ENCODE data around the gene CRHR1. TPM values are rescaled to one million over a fixed set of nuclear protein-coding genes. Genes with fewer than 3 reads are reported as not detected.

The CRHR1 gene
- total and polyA plus RNA-seq, 2 experiments from 2014 or later = not detected

- 53 to 60% methylated on average over 9 to 10 of the region's 10 CpGs for WGBS, 2 experiments (ENCODE audit: low coverage in 1 of 2, low lambda C conversion rate in 2 of 2, missing lambda C conversion rate in 2 of 2)
- in situ Hi-C loops (cut with MboI) = loop anchor here (25.0 kb wide), 1 partner anchor 416 kb away; no protein-coding TSS in a partner anchor
Measured at GRCh38 chr17:45846223-45846622, 62.1 kb downstream of the CRHR1 start.

GRCh38 chr17:45846646-45847045 is 62.5 kb downstream of the CRHR1 start:
- Histone ChIP-seq H3K27ac (no peak overlapping the region), H3K36me3 (ENCODE audit: low read depth) (no peaks in the 10 kb centered on the region), H3K27me3 (replicated peaks; ENCODE audit: insufficient read depth) (0 out of 2 replicates have a peak, but pooled peaks cover 11% of the 10 kb centered on the region), H2AFZ (no peak overlapping the region), H3K4me2 (ENCODE audit: unreplicated experiment) (no peak overlapping the region), H3K4me1 (ENCODE audit: insufficient read depth) (no peaks in the 10 kb centered on the region), H3K4me3 (no peak overlapping the region), H3K9me3 (ENCODE audit: low read depth) (no peaks in the 10 kb centered on the region), H3K79me2 (ENCODE audit: insufficient read depth) (no peaks in the 10 kb centered on the region), H3F3A (ENCODE audit: insufficient read depth) (no peaks in the 10 kb centered on the region), H4K20me1 (ENCODE audit: insufficient read depth) (no peaks in the 10 kb centered on the region), H3K9ac (no peak overlapping the region), H3K9me2 (ENCODE audit: insufficient read depth) (no peaks in the 10 kb centered on the region)
- in situ Hi-C loops (cut with MboI) = loop anchor here (25.0 kb wide), 1 partner anchor 416 kb away; no protein-coding TSS in a partner anchor
- TF ChIP-seq EZH2 (IDR thresholded peaks at IDR 0.05; ENCODE audit: insufficient read depth, poor library complexity, severe bottlenecking) = no peak
- no peak for TF ChIP-seq EZH2phosphoT487 (IDR thresholded peaks at IDR 0.05; ENCODE audit: insufficient read depth, low read depth)
- DNase-seq = no peak
- WGBS, 2 experiments (ENCODE audit: low coverage in 1 of 2, low lambda C conversion rate in 2 of 2, missing lambda C conversion rate in 2 of 2) = 48 to 56% methylated on average over 8 of the region's 9 CpGs

More at GRCh38 chr17:45846223-45846622, 62.1 kb downstream of the CRHR1 start:
- H3K79me2 ChIP-seq (ENCODE audit: insufficient read depth) = no peaks in the 10 kb centered on the region
- no peak overlapping the region for H3K4me2 ChIP-seq (ENCODE audit: unreplicated experiment)
- TF ChIP-seq EZH2 (IDR thresholded peaks at IDR 0.05; ENCODE audit: insufficient read depth, poor library complexity, severe bottlenecking) = no peak
- TF ChIP-seq EZH2phosphoT487 (IDR thresholded peaks at IDR 0.05; ENCODE audit: insufficient read depth, low read depth) = no peak
- no peak overlapping the region for H3K9ac ChIP-seq
- no peaks in the 10 kb centered on the region for H3K9me2 ChIP-seq (ENCODE audit: insufficient read depth)
- no peaks in the 10 kb centered on the region for H4K20me1 ChIP-seq (ENCODE audit: insufficient read depth)
- no peak for DNase-seq
- H3K27me3 ChIP-seq (replicated peaks; ENCODE audit: insufficient read depth) = 0 out of 2 replicates have a peak, but pooled peaks cover 15% of the 10 kb centered on the region
- H3K36me3 ChIP-seq (ENCODE audit: low read depth) = no peaks in the 10 kb centered on the region
- no peak overlapping the region for H2AFZ ChIP-seq
- no peak overlapping the region for H3K4me3 ChIP-seq
- no peaks in the 10 kb centered on the region for H3K4me1 ChIP-seq (ENCODE audit: insufficient read depth)
- no peaks in the 10 kb centered on the region for H3K9me3 ChIP-seq (ENCODE audit: low read depth)
- H3K27ac ChIP-seq = no peak overlapping the region
- H3F3A ChIP-seq (ENCODE audit: insufficient read depth) = no peaks in the 10 kb centered on the region

- Histone ChIP-seq H4K20me1 (ENCODE audit: insufficient read depth) (no peaks in the 10 kb centered on the region), H3K9me2 (ENCODE audit: insufficient read depth) (no peaks in the 10 kb centered on the region), H3K9me3 (ENCODE audit: low read depth) (no peaks in the 10 kb centered on the region), H3K36me3 (ENCODE audit: low read depth) (no peaks in the 10 kb centered on the region), H3K9ac (no peak overlapping the region), H3K4me2 (ENCODE audit: unreplicated experiment) (no peak overlapping the region), H3K4me1 (ENCODE audit: insufficient read depth) (no peaks in the 10 kb centered on the region), H3K27ac (no peak overlapping the region), H2AFZ (no peak overlapping the region), H3F3A (ENCODE audit: insufficient read depth) (no peaks in the 10 kb centered on the region), H3K4me3 (no peak overlapping the region), H3K27me3 (replicated peaks; ENCODE audit: insufficient read depth) (0 out of 2 replicates have a peak, but pooled peaks cover 8% of the 10 kb centered on the region), H3K79me2 (ENCODE audit: insufficient read depth) (no peaks in the 10 kb centered on the region)
- TF ChIP-seq EZH2phosphoT487 (IDR thresholded peaks at IDR 0.05; ENCODE audit: insufficient read depth, low read depth) = no peak
- no peak for TF ChIP-seq EZH2 (IDR thresholded peaks at IDR 0.05; ENCODE audit: insufficient read depth, poor library complexity, severe bottlenecking)
- 56 to 68% methylated on average over 4 of the region's 4 CpGs for WGBS, 2 experiments (ENCODE audit: low coverage in 1 of 2, low lambda C conversion rate in 2 of 2, missing lambda C conversion rate in 2 of 2)
- in situ Hi-C loops (cut with MboI) = loop anchor here (25.0 kb wide), 1 partner anchor 415 kb away; no protein-coding TSS in a partner anchor
- no peak for DNase-seq
Measured at GRCh38 chr17:45847101-45847500, 63.0 kb downstream of the CRHR1 start.

DNA sequence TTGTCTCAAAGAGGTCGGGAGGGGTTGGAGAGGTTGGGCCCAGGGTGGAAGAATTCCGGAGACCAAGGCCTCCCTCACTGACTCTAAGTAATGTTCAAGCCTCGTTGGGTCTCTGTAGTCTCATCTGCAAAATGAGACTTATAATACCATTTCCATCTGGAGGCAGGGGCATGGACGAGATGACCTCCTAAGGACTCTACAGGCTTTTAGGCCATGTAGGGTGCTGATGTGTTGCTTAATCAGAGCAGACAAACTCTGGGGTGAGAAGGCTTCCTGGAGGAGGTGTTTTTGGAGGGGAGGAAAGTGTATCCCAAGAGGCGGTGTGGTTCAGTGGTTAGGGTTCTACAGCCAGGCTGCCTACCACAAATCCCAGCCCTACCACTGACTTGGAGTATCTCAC is 63.6 kb downstream of the CRHR1 start:
- Histone ChIP-seq H3K9me3 (ENCODE audit: low read depth) (no peaks in the 10 kb centered on the region), H3K27ac (no peak overlapping the region), H3K4me3 (no peak overlapping the region), H3K4me1 (ENCODE audit: insufficient read depth) (no peaks in the 10 kb centered on the region), H2AFZ (no peak overlapping the region), H4K20me1 (ENCODE audit: insufficient read depth) (no peaks in the 10 kb centered on the region), H3K27me3 (replicated peaks; ENCODE audit: insufficient read depth) (0 out of 2 replicates have a peak, but pooled peaks cover 8% of the 10 kb centered on the region), H3K36me3 (ENCODE audit: low read depth) (no peaks in the 10 kb centered on the region), H3K9me2 (ENCODE audit: insufficient read depth) (no peaks in the 10 kb centered on the region), H3K9ac (no peak overlapping the region), H3F3A (ENCODE audit: insufficient read depth) (no peaks in the 10 kb centered on the region), H3K4me2 (ENCODE audit: unreplicated experiment) (no peak overlapping the region), H3K79me2 (ENCODE audit: insufficient read depth) (no peaks in the 10 kb centered on the region)
- WGBS, 2 experiments (ENCODE audit: low coverage in 1 of 2, low lambda C conversion rate in 2 of 2, missing lambda C conversion rate in 2 of 2) = 68 to 73% methylated on average over 5 of the region's 5 CpGs
- TF ChIP-seq EZH2 (IDR thresholded peaks at IDR 0.05; ENCODE audit: insufficient read depth, poor library complexity, severe bottlenecking) (no peak), EZH2phosphoT487 (IDR thresholded peaks at IDR 0.05; ENCODE audit: insufficient read depth, low read depth) (no peak)
- in situ Hi-C loops (cut with MboI) = loop anchor here (25.0 kb wide), 1 partner anchor 415 kb away; no protein-coding TSS in a partner anchor
- no peak for DNase-seq

Measured in GM23248 (cell line).